WTC11 (cell line): ENCODE measurements around the gene SDCCAG8. TPM values are rescaled to one million over a fixed set of nuclear protein-coding genes. Genes with fewer than 3 reads are reported as not detected.

Experiments
- ATAC-seq: fragments of 200-7000 bp; cut with Tn5 transposase; 2 replicates; pipeline ENCODE4 v1.10.0; 2021; ENCODE audit warnings: mild to moderate bottlenecking, moderate library complexity
- CTCF ChIA-PET: fragments of 300-600 bp; sonication (Branson Sonifier 250); formaldehyde crosslinking; loops from one replicate; lab custom pipeline; 2021; ENCODE audit warnings: antibody characterized with exemption; lab: Charles Lee
- POLR2A ChIA-PET: fragments of 350-600 bp; sonication (Branson Sonifier 250); formaldehyde crosslinking; loops from one replicate; lab custom pipeline; 2021; ENCODE audit warnings: antibody characterized with exemption; lab: Charles Lee
- DNase-seq: peaks from one replicate; pipeline ENCODE4 v3.0.0; 2021; ENCODE audit warnings: low spot score
- H3K27ac Mint-ChIP-seq: 2 replicates; pipeline ENCODE4 v1.8.0; 2021; ENCODE audit warnings: mixed read lengths
- H3K27me3 Mint-ChIP-seq: 2 replicates; pipeline ENCODE4 v1.8.0; 2021; ENCODE audit warnings: low read depth, mild to moderate bottlenecking, moderate library complexity, mixed read lengths
- H3K36me3 Mint-ChIP-seq: 2 replicates; pipeline ENCODE4 v1.8.0; 2021; ENCODE audit warnings: mixed read lengths
- H3K4me1 Mint-ChIP-seq: 2 replicates; pipeline ENCODE4 v1.8.0; 2022; ENCODE audit warnings: mixed read lengths
- H3K4me3 Mint-ChIP-seq: 2 replicates; pipeline ENCODE4 v1.8.0; 2021; ENCODE audit warnings: mild to moderate bottlenecking, moderate library complexity, mixed read lengths
- H3K9me3 Mint-ChIP-seq: 2 replicates; pipeline ENCODE4 v1.8.0; 2021; ENCODE audit warnings: mixed read lengths
- CDX4 ChIP-seq: fragments of 250-450 bp; sonication (Bioruptor Pico); IDR thresholded peaks from 2 replicates; pipeline ENCODE4 v1.9.0; 2021; ENCODE audit warnings: moderate library complexity, mild to moderate bottlenecking, inconsistent platforms, borderline replicate concordance
- CREB1 ChIP-seq: sonication (generic); formaldehyde crosslinking; IDR thresholded peaks from 2 replicates; pipeline ENCODE4 v1.8.0; 2023; ENCODE audit warnings: mild to moderate bottlenecking, missing genetic modification reagents
- E2F5 ChIP-seq: sonication (generic); formaldehyde crosslinking; IDR thresholded peaks from 2 replicates; pipeline ENCODE4 v1.8.1; 2022; ENCODE audit warnings: mild to moderate bottlenecking, moderate library complexity, missing genetic modification reagents
- ESRRA ChIP-seq: sonication (generic); formaldehyde crosslinking; IDR thresholded peaks from 2 replicates; pipeline ENCODE4 v1.8.1; 2022; ENCODE audit warnings: mild to moderate bottlenecking, missing genetic modification reagents, borderline replicate concordance
- FOXP1 ChIP-seq: sonication (generic); formaldehyde crosslinking; IDR thresholded peaks from 2 replicates; pipeline ENCODE4 v1.8.0; 2022; ENCODE audit warnings: missing genetic modification reagents, mild to moderate bottlenecking, moderate library complexity, borderline replicate concordance
- FOXP4 ChIP-seq: sonication (generic); formaldehyde crosslinking; IDR thresholded peaks from 2 replicates; pipeline ENCODE4 v1.8.0; 2022; ENCODE audit warnings: mild to moderate bottlenecking, missing genetic modification reagents
- GTF2I ChIP-seq: fragments of 250-450 bp; sonication (Bioruptor Pico); conservative IDR thresholded peaks from 2 replicates; pipeline ENCODE4 v1.4.0; 2021; ENCODE audit warnings: mild to moderate bottlenecking
- IRF1 ChIP-seq: sonication (generic); formaldehyde crosslinking; IDR thresholded peaks from 2 replicates; pipeline ENCODE4 v1.8.0; 2023; ENCODE audit warnings: missing genetic modification reagents
- MAX ChIP-seq: sonication (generic); formaldehyde crosslinking; IDR thresholded peaks from 2 replicates; pipeline ENCODE4 v1.8.0; 2022; ENCODE audit warnings: mild to moderate bottlenecking, missing genetic modification reagents
- MYBL2 ChIP-seq: sonication (generic); formaldehyde crosslinking; IDR thresholded peaks from 2 replicates; pipeline ENCODE4 v1.8.1; 2023; ENCODE audit warnings: mild to moderate bottlenecking, moderate library complexity, missing genetic modification reagents
- NFE2L1 ChIP-seq: sonication (generic); formaldehyde crosslinking; IDR thresholded peaks from 2 replicates; pipeline ENCODE4 v1.8.1; 2023; ENCODE audit warnings: missing genetic modification reagents
- PRRX2 ChIP-seq: fragments of 250-450 bp; sonication (Bioruptor Pico); IDR thresholded peaks from 2 replicates; pipeline ENCODE4 v1.8.0; 2021; ENCODE audit warnings: mild to moderate bottlenecking
- RELA ChIP-seq: sonication (generic); formaldehyde crosslinking; IDR thresholded peaks from 2 replicates; pipeline ENCODE4 v1.8.1; 2022; ENCODE audit warnings: missing genetic modification reagents, mild to moderate bottlenecking, borderline replicate concordance
- STAT6 ChIP-seq: sonication (generic); formaldehyde crosslinking; conservative IDR thresholded peaks from 2 replicates; pipeline ENCODE4 v1.8.1; 2023; ENCODE audit warnings: mild to moderate bottlenecking, low read depth, missing genetic modification reagents, moderate library complexity
- TEAD4 ChIP-seq: sonication (generic); formaldehyde crosslinking; IDR thresholded peaks from 2 replicates; pipeline ENCODE4 v1.8.0; 2022; ENCODE audit warnings: mild to moderate bottlenecking, missing genetic modification reagents
- USF1 ChIP-seq: sonication (generic); formaldehyde crosslinking; IDR thresholded peaks from 2 replicates; pipeline ENCODE4 v1.8.0; 2022; ENCODE audit warnings: mild to moderate bottlenecking, missing genetic modification reagents
- ZNF512 ChIP-seq: sonication (generic); formaldehyde crosslinking; IDR thresholded peaks from 2 replicates; pipeline ENCODE4 v1.8.1; 2022; ENCODE audit warnings: missing genetic modification reagents, borderline replicate concordance
- ZNF671 ChIP-seq: fragments of 250-450 bp; sonication (Bioruptor Pico); IDR thresholded peaks from 2 replicates; pipeline ENCODE4 v1.8.0; 2021; ENCODE audit warnings: mild to moderate bottlenecking
- ZSCAN18 ChIP-seq: fragments of 250-450 bp; sonication (Bioruptor Pico); IDR thresholded peaks from 2 replicates; pipeline ENCODE4 v2.1.2; 2022; ENCODE audit warnings: mild to moderate bottlenecking, moderate library complexity
- total RNA-seq: library from RNA; stranded (reverse); gene quantifications from 3 replicates; pipeline ENCODE4 v1.2.3, GENCODE V29; 2021

The SDCCAG8 gene
- total RNA-seq, 1 experiment from 2014 or later = 44.3 TPM

GRCh38 chr1:243266231-243266630 lies 10.4 kb downstream of the SDCCAG8 start:
- Mint-ChIP-seq H3K27ac (no peak overlapping the region), H3K36me3 (no peaks in the 10 kb centered on the region), H3K4me1 (peaks cover 19% of the 10 kb centered on the region), H3K4me3 (no peak overlapping the region)
- CTCF ChIA-PET = no interaction called here
- TF ChIP-seq MAX (CRISPR knock-in tag) (no peak), FOXP4 (CRISPR knock-in tag) (no peak), ZSCAN18 (CRISPR knock-in tag) (no peak), FOXP1 (CRISPR knock-in tag) (no peak), NFE2L1 (CRISPR knock-in tag) (no peak), IRF1 (CRISPR knock-in tag) (no peak), STAT6 (no peak), CDX4 (CRISPR knock-in tag) (no peak), USF1 (no peak), ZNF512 (CRISPR knock-in tag) (no peak), RELA (no peak), CREB1 (CRISPR knock-in tag) (no peak), GTF2I (CRISPR knock-in tag) (no peak)
- TF ChIP-seq, all 79 proteins: peak for 0
- DNase-seq = no peak
- H3K27me3 Mint-ChIP-seq = no peaks in the 10 kb centered on the region
- POLR2A ChIA-PET = no interaction called here
- no peak for ATAC-seq
- H3K9me3 Mint-ChIP-seq = no peaks in the 10 kb centered on the region

- CTCF ChIA-PET = no interaction called here
Measured at GRCh38 chr1:243267471-243267880, 11.6 kb downstream of the SDCCAG8 start.

More at GRCh38 chr1:243267471-243267880, 11.6 kb downstream of the SDCCAG8 start:
- POLR2A ChIA-PET = no interaction called here
- Mint-ChIP-seq H3K4me1 (peaks cover 19% of the 10 kb centered on the region), H3K9me3 (no peaks in the 10 kb centered on the region), H3K36me3 (no peaks in the 10 kb centered on the region), H3K27ac (no peak overlapping the region), H3K4me3 (no peak overlapping the region), H3K27me3 (no peaks in the 10 kb centered on the region)
- DNase-seq (no peak), ATAC-seq (no peak)
- TF ChIP-seq TEAD4 (CRISPR knock-in tag) = no peak
- TF ChIP-seq PRRX2 (CRISPR knock-in tag) = no peak
- TF ChIP-seq ESRRA = no peak
- no peak for TF ChIP-seq E2F5 (CRISPR knock-in tag)
- no peak for TF ChIP-seq MYBL2 (CRISPR knock-in tag)
- no peak for TF ChIP-seq ZNF671 (CRISPR knock-in tag)
